Measurements from ENCODE around the gene YLPM1. TPM values are rescaled to one million over a fixed set of nuclear protein-coding genes. Genes with fewer than 3 reads are reported as not detected.

Gene YLPM1
- total and polyA plus RNA-seq, 2 donors from 2014 or later: 16.2 to 68.2 TPM

- intact Hi-C loops (cut with DNase I): no loop called here
- H3K4me1 ChIP-seq (ENCODE audit: control insufficient read depth in 2 of 3, insufficient read depth in 2 of 3, low read depth in 1 of 3, low read length in 3 of 3): no peaks in the 10 kb centered on the region
- no peak overlapping the region for H3K9ac ChIP-seq (ENCODE audit: low read length in 3 of 3)
- no peak overlapping the region for H3K27ac ChIP-seq (ENCODE audit: low read depth in 2 of 2, low read length in 2 of 2)
- no peaks in the 10 kb centered on the region for H3K27me3 ChIP-seq (ENCODE audit: control insufficient read depth, insufficient read depth, low read length)
- H3K4me3 ChIP-seq (ENCODE audit: low read length in 3 of 3): no peak overlapping the region
- DNase-seq (peak in 1 of 5 donors; percentile 11), FAIRE-seq (no peak)
- H3K9me3 ChIP-seq (ENCODE audit: control insufficient read depth in 2 of 3, insufficient read depth in 1 of 3, low read length in 3 of 3): no peaks in the 10 kb centered on the region
- H3K36me3 ChIP-seq (ENCODE audit: control insufficient read depth in 2 of 3, insufficient read depth in 3 of 3, low read length in 3 of 3): peaks cover 2 to 8% (median 2%) of the 10 kb centered on the region in 3 donors
- TF ChIP-seq CTCF (IDR thresholded peaks at IDR 0.05; ENCODE audit: borderline replicate concordance, extremely low read depth, insufficient read depth): no peak
Observed at GRCh38 chr14:74792249-74793039, 29.3 kb downstream of the YLPM1 start.

GRCh38 chr14:74793506-74794155 lies 30.5 kb downstream of the YLPM1 start:
- peaks cover 0 to 14% (median 8%) of the 10 kb centered on the region in 3 donors for H3K36me3 ChIP-seq (ENCODE audit: control insufficient read depth in 2 of 3, insufficient read depth in 3 of 3, low read length in 3 of 3)
- H3K27ac ChIP-seq (ENCODE audit: low read depth in 2 of 2, low read length in 2 of 2): no peak overlapping the region
- no peak overlapping the region for H3K4me3 ChIP-seq (ENCODE audit: low read length in 3 of 3)
- DNase-seq (no peak), FAIRE-seq (no peak)
- no peak for TF ChIP-seq CTCF (IDR thresholded peaks at IDR 0.05; ENCODE audit: borderline replicate concordance, extremely low read depth, insufficient read depth)
- no peak overlapping the region for H3K9ac ChIP-seq (ENCODE audit: low read length in 3 of 3)
- H3K9me3 ChIP-seq (ENCODE audit: control insufficient read depth in 2 of 3, insufficient read depth in 1 of 3, low read length in 3 of 3): no peaks in the 10 kb centered on the region
- intact Hi-C loops (cut with DNase I): no loop called here
- H3K27me3 ChIP-seq (ENCODE audit: control insufficient read depth, insufficient read depth, low read length): no peaks in the 10 kb centered on the region
- H3K4me1 ChIP-seq (ENCODE audit: control insufficient read depth in 2 of 3, insufficient read depth in 2 of 3, low read depth in 1 of 3, low read length in 3 of 3): no peaks in the 10 kb centered on the region

GRCh38 chr14:74794947-74795346 lies 31.8 kb downstream of the YLPM1 start:
- DNase-seq (no peak), FAIRE-seq (no peak)
- H3K27me3 ChIP-seq (ENCODE audit: control insufficient read depth, insufficient read depth, low read length): no peaks in the 10 kb centered on the region
- intact Hi-C loops (cut with DNase I): no loop called here
- no peaks in the 10 kb centered on the region for H3K4me1 ChIP-seq (ENCODE audit: control insufficient read depth in 2 of 3, insufficient read depth in 2 of 3, low read depth in 1 of 3, low read length in 3 of 3)
- H3K4me3 ChIP-seq (ENCODE audit: low read length in 3 of 3): no peak overlapping the region
- H3K9me3 ChIP-seq (ENCODE audit: control insufficient read depth in 2 of 3, insufficient read depth in 1 of 3, low read length in 3 of 3): no peaks in the 10 kb centered on the region
- peaks cover 0 to 14% (median 8%) of the 10 kb centered on the region in 3 donors for H3K36me3 ChIP-seq (ENCODE audit: control insufficient read depth in 2 of 3, insufficient read depth in 3 of 3, low read length in 3 of 3)
- no peak overlapping the region for H3K27ac ChIP-seq (ENCODE audit: low read depth in 2 of 2, low read length in 2 of 2)
- H3K9ac ChIP-seq (ENCODE audit: low read length in 3 of 3): no peak overlapping the region
- TF ChIP-seq CTCF (IDR thresholded peaks at IDR 0.05; ENCODE audit: borderline replicate concordance, extremely low read depth, insufficient read depth): no peak

All from kidney (tissue), 14 donors.